ENCODE data around the gene CCKAR. TPM values are rescaled to one million over a fixed set of nuclear protein-coding genes. Genes with fewer than 3 reads are reported as not detected.

Gene CCKAR
- total RNA-seq, 2 donors from 2014 or later = 1.2 TPM; not detected in 1

GRCh38 chr4:26464420-26465095 lies 25.7 kb downstream of the CCKAR start:
- DNase-seq (ENCODE audit: low spot score) (no peak), ATAC-seq (ENCODE audit: insufficient number of reproducible peaks, low FRiP score, low read depth) (no peak)
- Histone ChIP-seq H3K27ac (no peak overlapping the region), H3K9me3 (no peaks in the 10 kb centered on the region), H3K4me3 (no peak overlapping the region), H3K27me3 (replicated peaks; ENCODE audit: insufficient read depth) (no peaks in the 10 kb centered on the region), H3K36me3 (no peaks in the 10 kb centered on the region), H3K4me1 (ENCODE audit: control insufficient read depth in 1 of 2, low read depth in 2 of 2) (no peaks in the 10 kb centered on the region)
- TF ChIP-seq CTCF (IDR thresholded peaks at IDR 0.05) = no peak

- H3K36me3 ChIP-seq = no peaks in the 10 kb centered on the region
- DNase-seq (ENCODE audit: low spot score) = no peak
- ATAC-seq (ENCODE audit: insufficient number of reproducible peaks, low FRiP score, low read depth) = no peak
- no peaks in the 10 kb centered on the region for H3K27me3 ChIP-seq (replicated peaks; ENCODE audit: insufficient read depth)
- no peaks in the 10 kb centered on the region for H3K4me1 ChIP-seq (ENCODE audit: control insufficient read depth in 1 of 2, low read depth in 2 of 2)
- H3K27ac ChIP-seq = no peak overlapping the region
- H3K9me3 ChIP-seq = no peaks in the 10 kb centered on the region
- H3K4me3 ChIP-seq = no peak overlapping the region
- no peak for TF ChIP-seq CTCF (IDR thresholded peaks at IDR 0.05)
These were observed 26.9 kb downstream of the CCKAR start for GRCh38 chr4:26463386-26463785.

- Histone ChIP-seq H3K36me3 (no peaks in the 10 kb centered on the region), H3K9me3 (no peaks in the 10 kb centered on the region), H3K4me3 (no peak overlapping the region), H3K27ac (no peak overlapping the region), H3K4me1 (ENCODE audit: control insufficient read depth in 1 of 2, low read depth in 2 of 2) (no peaks in the 10 kb centered on the region), H3K27me3 (replicated peaks; ENCODE audit: insufficient read depth) (no peaks in the 10 kb centered on the region)
- DNase-seq (ENCODE audit: low spot score) (no peak), ATAC-seq (ENCODE audit: insufficient number of reproducible peaks, low FRiP score, low read depth) (no peak)
- TF ChIP-seq CTCF (IDR thresholded peaks at IDR 0.05) = no peak
These were observed 27.4 kb downstream of the CCKAR start for GRCh38 chr4:26462874-26463273.

GRCh38 chr4:26459756-26460530 lies 30.3 kb downstream of the CCKAR start:
- no peak for ATAC-seq (ENCODE audit: insufficient number of reproducible peaks, low FRiP score, low read depth)
- Histone ChIP-seq H3K27ac (no peak overlapping the region), H3K4me3 (no peak overlapping the region), H3K36me3 (no peaks in the 10 kb centered on the region), H3K4me1 (ENCODE audit: control insufficient read depth in 1 of 2, low read depth in 2 of 2) (no peaks in the 10 kb centered on the region), H3K27me3 (replicated peaks; ENCODE audit: insufficient read depth) (no peaks in the 10 kb centered on the region), H3K9me3 (no peaks in the 10 kb centered on the region)
- TF ChIP-seq CTCF (IDR thresholded peaks at IDR 0.05) = no peak
- DNase-seq (ENCODE audit: low spot score) = no peak

- no peaks in the 10 kb centered on the region for H3K9me3 ChIP-seq
- H3K27me3 ChIP-seq (replicated peaks; ENCODE audit: insufficient read depth) = no peaks in the 10 kb centered on the region
- H3K27ac ChIP-seq = no peak overlapping the region
- H3K4me1 ChIP-seq (ENCODE audit: control insufficient read depth in 1 of 2, low read depth in 2 of 2) = no peaks in the 10 kb centered on the region
- no peak overlapping the region for H3K4me3 ChIP-seq
- peak; percentile 40 for TF ChIP-seq CTCF (IDR thresholded peaks at IDR 0.05)
- ATAC-seq (ENCODE audit: insufficient number of reproducible peaks, low FRiP score, low read depth) (no peak), DNase-seq (ENCODE audit: low spot score) (no peak)
- no peaks in the 10 kb centered on the region for H3K36me3 ChIP-seq
These were observed 31.1 kb downstream of the CCKAR start for GRCh38 chr4:26459054-26459755.
